Stimulated activated CD4-positive, alpha-beta T cell treated with anti-CD3 and anti-CD28 coated beads, TNF-alpha, amount 100 ng/mL, for 1 hour (primary cell): Measurements from ENCODE around the gene AUP1.

Source experiments
- DNase-seq, 3 donors: peaks; one replicate each; pipeline ENCODE4 v3.0.0-alpha.2; 2020; ENCODE audit warnings: low read depth in 3 of 3, low spot score in 1 of 3

The AUP1 gene

DNA sequence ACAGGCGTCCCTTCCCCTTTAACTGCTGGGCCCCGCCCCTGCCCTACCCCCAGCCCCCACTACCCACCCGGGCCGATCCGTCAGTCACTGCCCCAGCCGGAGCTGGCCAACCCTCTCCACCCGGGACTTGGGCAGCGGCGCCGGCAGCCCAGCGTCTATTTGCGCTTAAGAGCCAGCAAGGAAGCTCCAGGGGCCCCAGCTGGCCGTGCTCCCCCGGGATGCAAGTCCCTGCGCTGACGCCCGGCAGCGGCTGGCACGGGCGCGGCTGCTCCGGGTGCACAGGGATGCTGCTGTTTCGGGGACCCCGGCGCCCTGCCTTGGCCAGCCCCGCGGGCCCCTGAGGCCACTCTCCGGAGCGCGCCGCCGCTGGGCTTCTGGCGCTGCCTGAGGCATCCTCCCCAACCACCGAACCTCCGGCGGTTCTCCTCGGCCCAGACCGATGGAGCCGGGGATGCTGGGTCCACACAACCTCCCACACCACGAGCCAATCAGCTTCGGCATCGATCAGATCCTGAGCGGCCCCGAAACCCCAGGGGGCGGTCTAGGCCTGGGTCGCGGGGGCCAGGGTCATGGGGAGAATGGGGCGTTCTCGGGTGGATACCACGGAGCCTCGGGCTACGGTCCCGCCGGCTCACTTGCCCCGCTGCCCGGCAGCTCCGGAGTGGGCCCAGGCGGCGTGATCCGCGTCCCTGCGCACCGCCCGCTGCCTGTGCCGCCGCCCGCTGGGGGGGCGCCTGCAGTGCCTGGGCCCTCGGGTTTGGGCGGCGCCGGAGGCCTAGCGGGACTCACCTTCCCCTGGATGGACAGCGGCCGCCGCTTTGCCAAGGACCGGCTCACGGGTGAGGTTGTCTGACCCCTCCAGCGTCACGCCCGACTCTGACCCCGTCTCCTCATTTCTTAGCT is 14.9 kb downstream of the AUP1 start, which contains the start of gene TLX2:
TLX2 (plus strand) TSS at position 83 of the 903 bp plus-strand sequence; CDS start at position 440, 357 bp downstream.
- no peak for DNase-seq

DNA sequence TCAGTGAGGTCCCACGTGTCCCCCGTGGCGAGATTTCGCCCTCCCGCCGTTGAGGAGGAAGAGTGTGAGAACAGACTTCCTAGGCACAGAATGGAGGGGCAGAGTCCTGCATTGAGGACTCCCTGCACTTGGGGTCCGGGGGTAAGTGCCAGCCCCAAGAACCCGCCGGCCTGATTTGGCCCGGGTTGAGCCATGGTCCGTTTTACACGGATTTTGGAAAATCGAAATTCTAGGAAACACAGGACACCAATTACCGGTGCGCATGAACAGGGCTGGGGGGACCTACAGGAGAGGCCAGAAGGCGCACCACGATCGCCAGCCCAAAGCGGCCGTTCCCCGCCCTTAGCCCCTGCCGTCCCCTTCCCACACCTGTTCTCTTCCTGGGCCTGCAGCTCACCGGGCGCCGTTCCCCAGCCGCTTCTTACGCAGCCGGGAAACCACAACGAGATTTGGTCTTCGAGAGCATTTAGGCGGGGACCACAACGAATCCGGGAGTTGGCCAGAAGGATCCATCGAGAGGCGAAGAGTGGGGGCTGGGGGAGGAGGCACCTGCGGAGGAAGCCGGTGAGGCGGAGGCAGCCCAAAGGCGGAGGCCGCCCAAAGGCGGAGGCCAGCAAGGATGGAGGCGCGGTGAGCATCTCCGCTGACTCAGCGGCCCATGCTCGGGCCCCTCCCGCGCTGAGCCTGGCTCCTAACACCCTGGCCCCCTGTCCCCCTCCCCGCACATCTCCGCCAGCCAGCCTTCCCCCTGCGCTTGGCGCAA is 15.7 kb downstream of the AUP1 start:
- DNase-seq: no peak

- DNase-seq: no peak
Measured at GRCh38 chr2:74512744-74513604, 16.5 kb downstream of the AUP1 start.

DNA sequence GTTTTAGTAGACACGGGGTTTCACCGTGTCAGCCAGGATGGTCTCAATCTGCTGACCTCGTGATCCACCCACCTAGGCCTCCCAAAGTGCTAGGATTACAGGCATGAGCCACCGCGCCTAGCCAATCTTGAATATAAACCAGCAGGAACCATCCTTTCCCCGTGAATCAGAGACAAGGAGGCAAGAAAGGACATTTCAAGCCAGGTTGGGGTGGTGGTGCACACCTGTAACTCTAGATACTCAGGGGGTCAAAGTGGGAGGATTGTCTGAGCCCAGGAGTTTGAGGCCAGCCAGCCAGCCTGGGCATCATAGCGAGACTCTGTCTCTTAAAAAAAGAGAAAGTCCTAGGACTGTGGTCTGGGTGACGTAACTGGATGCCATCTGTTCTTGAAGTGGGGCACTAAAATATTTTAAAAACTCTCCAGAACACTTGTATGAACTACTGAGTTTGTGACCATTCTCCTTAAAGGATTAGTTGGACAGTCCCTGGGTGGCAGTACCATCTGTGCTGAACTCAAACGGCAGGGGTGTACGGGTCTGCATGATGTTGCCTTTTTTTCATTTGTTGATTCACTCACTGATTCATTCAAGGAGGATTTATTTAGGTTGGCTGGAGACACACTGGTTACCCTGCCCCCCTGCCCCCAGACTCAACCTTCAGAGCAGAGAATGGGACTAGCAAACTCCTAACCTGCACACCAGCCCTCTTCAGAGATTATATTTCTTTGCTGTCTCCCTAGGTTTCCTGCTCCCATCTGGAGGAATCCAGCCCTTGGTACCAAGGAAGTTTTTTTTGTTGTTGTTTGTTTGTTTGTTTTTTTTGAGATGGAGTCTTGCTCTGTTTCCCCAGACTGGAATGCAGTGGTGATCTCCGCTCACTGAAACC is 18.2 kb downstream of the AUP1 start:
- DNase-seq: no peak

DNA sequence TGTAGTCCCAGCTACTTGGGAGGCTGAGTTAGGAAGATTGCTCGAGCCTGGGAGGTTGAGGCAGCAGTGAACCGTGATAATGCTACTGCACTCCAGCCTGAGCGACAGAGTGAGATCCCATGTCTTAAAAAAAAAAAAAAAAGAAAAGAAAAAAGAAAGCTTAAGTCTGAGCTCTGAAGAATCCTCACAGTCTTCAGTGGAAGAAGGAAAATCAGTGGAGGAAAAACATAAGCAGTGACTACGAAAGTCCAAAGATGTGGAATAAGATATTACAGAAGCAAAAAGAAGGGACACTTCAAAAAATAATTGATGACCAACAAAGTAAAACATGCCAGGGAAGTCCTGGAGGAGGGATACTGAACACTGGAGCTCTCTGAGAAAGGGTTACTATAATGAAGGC is 19.2 kb downstream of the AUP1 start:
- no peak for DNase-seq

- DNase-seq: no peak
Measured at GRCh38 chr2:74507926-74508520, 21.5 kb downstream of the AUP1 start.

- peak; percentile 94 to 99 (median 96) for DNase-seq
Measured at GRCh38 chr2:74507145-74507925, 22.2 kb downstream of the AUP1 start, which contains the start of gene PCGF1. TSS of gene PCGF1 (minus strand) at chr2:74507695. CDS start at chr2:74507668, 27 bp downstream.

DNA sequence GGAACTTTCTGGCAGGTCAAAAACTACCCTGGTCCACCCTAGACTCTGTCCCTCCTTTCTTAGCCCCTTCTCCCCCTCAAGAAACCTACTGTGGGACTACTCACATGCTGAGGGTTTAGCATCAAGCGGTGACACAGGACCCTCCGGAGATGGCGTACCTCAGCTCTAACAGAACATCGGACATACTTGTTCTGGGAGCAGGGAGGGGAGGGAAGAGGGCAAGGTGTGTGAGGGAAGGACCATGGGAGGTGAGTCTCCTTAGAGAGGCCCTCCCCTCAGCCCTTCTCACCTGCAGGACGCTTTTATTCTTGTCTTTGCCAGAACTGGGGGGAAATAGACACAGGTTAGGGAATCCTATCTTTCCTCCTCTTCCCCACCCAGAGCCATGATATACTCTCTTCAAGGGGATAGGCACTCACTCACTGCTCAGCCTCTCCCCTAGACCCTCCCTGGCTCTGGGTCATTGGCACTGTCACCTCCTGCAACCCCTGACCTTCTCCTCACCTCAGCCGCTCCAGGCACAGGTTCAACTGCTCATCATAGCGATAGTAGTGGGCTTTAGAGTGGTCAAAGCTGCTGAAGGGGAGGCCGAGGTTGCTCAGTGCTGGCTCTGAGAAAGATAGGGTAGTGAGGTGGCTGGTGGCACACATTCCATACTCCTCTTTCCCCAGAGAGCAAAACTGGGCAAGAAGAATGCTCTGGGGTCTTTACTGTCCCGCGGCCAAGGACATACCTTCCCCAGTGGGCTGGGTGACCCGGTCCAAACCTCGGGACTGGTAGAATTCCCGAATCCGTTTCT is 23.9 kb downstream of the AUP1 start:
- DNase-seq: no peak

DNA sequence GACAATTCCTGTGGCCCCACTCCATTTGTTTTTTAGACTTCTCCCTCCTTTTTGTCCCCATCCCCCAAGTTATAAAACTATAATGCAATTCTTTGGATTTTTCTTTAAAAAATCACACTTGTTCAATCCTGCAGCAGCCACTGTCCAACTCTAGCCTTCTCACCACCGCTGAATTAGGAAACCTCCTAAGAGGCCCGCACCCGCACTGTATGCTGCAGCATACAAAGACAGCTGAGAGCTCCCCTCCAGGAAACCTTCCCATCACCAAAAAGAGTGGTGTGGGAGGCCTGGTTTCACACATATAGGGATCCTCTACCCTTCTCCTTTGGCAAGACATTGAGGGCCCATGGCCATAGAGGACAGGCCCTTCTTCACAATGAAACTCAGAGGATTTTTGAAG is 24.9 kb downstream of the AUP1 start:
- no peak for DNase-seq

DNA sequence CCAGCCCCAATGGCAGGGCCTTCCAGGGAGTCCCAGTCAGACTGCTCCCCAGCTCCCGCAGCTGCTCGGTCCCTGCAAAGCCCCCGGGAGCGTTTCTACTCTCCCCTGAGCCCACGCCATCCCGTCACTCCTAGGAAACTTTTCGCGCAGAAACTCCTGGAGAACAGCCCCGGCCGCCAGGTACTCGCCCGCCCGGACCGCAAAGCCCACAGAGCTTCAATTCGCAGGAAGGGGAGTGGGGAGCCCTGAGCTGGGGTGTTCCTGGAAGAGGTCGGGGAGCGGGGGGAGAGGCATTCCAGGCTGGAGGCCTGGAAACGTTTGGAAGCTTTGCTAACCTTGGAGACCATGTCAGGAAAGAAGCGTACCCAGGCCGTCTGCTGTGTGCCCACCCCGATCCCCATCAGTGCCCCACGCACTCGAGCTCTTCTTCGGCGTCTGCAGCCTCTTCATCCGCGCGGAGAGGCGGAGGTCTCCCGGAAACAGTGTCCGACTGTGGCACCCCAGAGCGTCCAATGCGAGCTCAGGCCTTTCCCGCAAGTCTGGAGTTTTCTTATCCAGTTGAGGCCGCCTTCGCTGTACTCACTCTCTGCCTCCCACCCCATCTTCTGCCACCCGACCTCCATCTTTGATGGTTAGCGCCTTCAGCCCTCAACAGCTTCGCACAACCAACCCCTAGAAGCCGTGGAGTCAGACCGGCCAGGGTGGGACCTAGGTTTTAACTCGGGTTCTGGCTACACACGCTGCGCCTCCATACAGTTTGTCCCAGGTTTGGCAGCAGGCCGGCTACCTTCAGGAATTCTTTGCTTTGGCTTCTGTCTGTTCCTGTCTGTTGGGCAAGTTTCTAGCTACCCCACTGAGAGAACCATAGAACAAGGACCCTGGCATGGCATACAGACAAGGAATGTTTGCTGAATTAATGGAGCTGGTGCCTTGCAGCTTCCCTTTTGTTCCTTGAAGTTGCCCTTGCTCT is 25.7 kb downstream of the AUP1 start:
- no peak for DNase-seq

DNA sequence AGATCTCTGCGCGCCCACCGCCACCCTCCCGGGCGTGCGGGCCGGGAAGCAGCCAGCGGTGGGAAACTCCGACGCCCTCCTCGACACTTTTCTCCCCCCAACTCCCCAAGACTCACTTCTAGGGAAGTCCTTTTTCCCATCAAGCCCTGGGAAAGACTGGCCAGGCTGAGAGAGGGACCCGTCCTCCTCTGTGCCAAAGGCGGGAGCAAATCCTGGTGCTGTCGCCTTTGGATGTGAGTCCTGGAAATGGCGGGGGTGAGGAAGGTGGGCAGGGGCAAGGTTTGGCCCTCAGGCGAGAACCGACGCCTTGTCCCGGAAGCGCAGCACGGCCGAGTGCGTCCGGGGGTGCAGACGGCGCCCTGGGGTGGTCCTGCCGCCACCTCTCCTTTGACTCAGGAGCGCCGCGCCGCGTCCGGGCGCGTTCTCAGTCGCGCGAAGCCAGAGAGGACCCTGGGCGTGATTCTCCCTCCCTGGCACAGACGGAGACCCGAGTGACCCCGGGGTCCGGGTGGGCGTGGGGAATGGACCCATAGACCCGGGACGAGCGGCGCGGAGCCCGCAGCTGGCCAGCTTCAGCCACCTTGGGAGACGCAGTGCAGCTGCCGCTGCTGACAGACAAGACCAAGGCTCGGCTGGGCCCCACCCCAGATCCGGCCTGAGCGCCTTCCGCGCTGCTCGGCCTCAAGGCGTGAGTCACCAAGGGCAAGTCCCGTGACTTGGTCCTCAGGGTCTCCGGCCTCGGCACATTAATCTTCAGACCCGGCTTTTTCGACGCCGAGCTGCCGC is 26.6 kb downstream of the AUP1 start:
- no peak for DNase-seq

- DNase-seq: no peak
Measured at GRCh38 chr2:74502147-74502719, 27.3 kb downstream of the AUP1 start.

GRCh38 chr2:74501335-74502071 is 28.0 kb downstream of the AUP1 start:
- no peak for DNase-seq

DNA sequence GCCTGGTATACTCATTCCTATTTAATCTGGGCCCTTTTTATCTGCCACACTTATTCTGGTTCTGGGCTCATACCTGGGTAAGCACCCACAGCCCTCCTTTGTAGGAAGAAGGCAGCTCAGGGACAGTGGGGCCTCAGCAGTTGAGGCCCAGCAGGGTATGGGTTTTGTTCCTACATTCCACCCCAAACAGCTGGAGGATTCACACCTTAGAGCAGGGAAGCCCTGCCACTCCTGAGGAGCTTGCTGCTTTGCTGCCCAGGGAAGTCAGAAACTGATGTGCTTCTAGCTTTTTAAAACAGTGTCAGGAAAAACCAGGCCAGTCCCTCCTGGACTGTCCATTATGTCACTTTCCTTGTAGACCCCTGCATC is 28.9 kb downstream of the AUP1 start:
- DNase-seq: no peak

DNA sequence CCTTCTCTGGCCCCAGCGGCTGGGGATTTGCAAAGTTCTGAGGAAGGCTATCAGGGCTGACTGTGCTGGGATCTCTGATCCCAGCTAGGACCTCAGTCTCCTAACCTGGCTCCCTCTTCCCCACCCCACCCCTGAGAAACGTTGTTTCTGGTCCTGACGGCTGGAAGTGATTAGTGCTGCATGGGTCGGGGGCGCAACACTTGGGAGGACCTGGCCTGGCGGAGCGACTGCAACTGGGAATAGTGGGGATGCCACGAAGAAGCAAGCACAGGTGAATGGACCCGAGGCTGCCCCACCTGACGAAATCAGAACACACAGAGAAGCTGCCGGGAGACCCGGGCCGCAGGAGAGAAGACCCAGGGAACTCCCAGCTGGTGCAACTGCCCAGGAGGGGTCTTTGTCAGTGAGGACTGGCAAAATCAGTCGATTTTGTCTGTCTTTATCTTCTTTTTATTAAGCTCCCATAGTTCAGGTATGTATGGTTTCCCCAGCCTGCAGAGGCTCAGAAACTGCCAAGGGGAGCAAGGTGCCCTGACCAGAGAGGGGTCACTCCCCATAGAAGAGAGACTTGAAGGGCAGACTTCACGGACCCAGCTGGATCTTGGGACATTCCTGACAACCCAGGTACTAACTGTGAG is 29.4 kb downstream of the AUP1 start:
- DNase-seq: no peak
